Measurements from ENCODE around the gene KIRREL3.

The KIRREL3 gene

GRCh38 chr11:126738295-126739031 lies 262.1 kb downstream of the KIRREL3 start:
- DNase-seq (ENCODE audit: low read depth), result no peak

- DNase-seq (ENCODE audit: low read depth), result no peak
Measured at GRCh38 chr11:126736682-126737572, 263.6 kb downstream of the KIRREL3 start.

- DNase-seq (ENCODE audit: low read depth), result no peak
Measured at GRCh38 chr11:126734752-126735151, 265.8 kb downstream of the KIRREL3 start.

- no peak for DNase-seq (ENCODE audit: low read depth)
Measured at GRCh38 chr11:126733685-126734084, 266.9 kb downstream of the KIRREL3 start.

- DNase-seq (ENCODE audit: low read depth), result no peak
Measured at GRCh38 chr11:126732981-126733380, 267.6 kb downstream of the KIRREL3 start.

- DNase-seq (ENCODE audit: low read depth), result no peak
Measured at GRCh38 chr11:126731576-126732142, 268.9 kb downstream of the KIRREL3 start.

GRCh38 chr11:126727381-126727780 lies 273.2 kb downstream of the KIRREL3 start:
- DNase-seq (ENCODE audit: low read depth), result no peak

GRCh38 chr11:126725521-126725920 lies 275.0 kb downstream of the KIRREL3 start:
- no peak for DNase-seq (ENCODE audit: low read depth)

GRCh38 chr11:126725043-126725442 lies 275.5 kb downstream of the KIRREL3 start:
- no peak for DNase-seq (ENCODE audit: low read depth)

GRCh38 chr11:126723665-126724045 lies 276.9 kb downstream of the KIRREL3 start:
- DNase-seq (ENCODE audit: low read depth), result no peak

- no peak for DNase-seq (ENCODE audit: low read depth)
Measured at GRCh38 chr11:126722956-126723664, 277.5 kb downstream of the KIRREL3 start.

GRCh38 chr11:126722006-126722736 lies 278.4 kb downstream of the KIRREL3 start:
- DNase-seq (ENCODE audit: low read depth), result no peak

GRCh38 chr11:126720539-126721235 lies 279.9 kb downstream of the KIRREL3 start:
- DNase-seq (ENCODE audit: low read depth), result no peak

GRCh38 chr11:126719740-126720139 lies 280.8 kb downstream of the KIRREL3 start:
- no peak for DNase-seq (ENCODE audit: low read depth)

- no peak for DNase-seq (ENCODE audit: low read depth)
Measured at GRCh38 chr11:126718276-126718675, 282.3 kb downstream of the KIRREL3 start.

- DNase-seq (ENCODE audit: low read depth), result no peak
Measured at GRCh38 chr11:126716456-126717083, 284.0 kb downstream of the KIRREL3 start.

- DNase-seq (ENCODE audit: low read depth), result no peak
Measured at GRCh38 chr11:126713806-126714205, 286.8 kb downstream of the KIRREL3 start.

GRCh38 chr11:126711977-126712625 lies 288.5 kb downstream of the KIRREL3 start:
- DNase-seq (ENCODE audit: low read depth), result no peak

GRCh38 chr11:126710804-126711399 lies 289.7 kb downstream of the KIRREL3 start:
- DNase-seq (ENCODE audit: low read depth), result no peak
